Measurements from ENCODE around the gene MEGF8. TPM values are rescaled to one million over a fixed set of nuclear protein-coding genes. Genes with fewer than 3 reads are reported as not detected.

MEGF8 gene
- polyA plus RNA-seq, 1 donor: 23.9 TPM

GRCh38 chr19:42306646-42307045 is 18.8 kb upstream of the MEGF8 start:
- Histone ChIP-seq H3K9me3 (ENCODE audit: control insufficient read depth, low read depth, low read length) (no peaks in the 10 kb centered on the region), H3K27ac (ENCODE audit: low read length) (no peak overlapping the region), H3K27me3 (ENCODE audit: control insufficient read depth, insufficient read depth, low read length) (peaks cover 2% of the 10 kb centered on the region), H3K36me3 (ENCODE audit: control insufficient read depth, insufficient read depth, low read length) (no peaks in the 10 kb centered on the region), H3K4me1 (ENCODE audit: control insufficient read depth, insufficient read depth, low read length) (peaks cover 10% of the 10 kb centered on the region), H3K4me3 (ENCODE audit: low read length) (no peak overlapping the region)
- DNase-seq: no peak
- no CpG with 5 or more reads among the region's 22 CpGs for WGBS (ENCODE audit: insufficient coverage, low lambda C conversion rate)

GRCh38 chr19:42309686-42310085 is 15.7 kb upstream of the MEGF8 start:
- Histone ChIP-seq H3K36me3 (ENCODE audit: control insufficient read depth, insufficient read depth, low read length) (no peaks in the 10 kb centered on the region), H3K27ac (ENCODE audit: low read length) (no peak overlapping the region), H3K4me1 (ENCODE audit: control insufficient read depth, insufficient read depth, low read length) (peaks cover 2% of the 10 kb centered on the region), H3K27me3 (ENCODE audit: control insufficient read depth, insufficient read depth, low read length) (peaks cover 28% of the 10 kb centered on the region), H3K9me3 (ENCODE audit: control insufficient read depth, low read depth, low read length) (peaks cover 3% of the 10 kb centered on the region), H3K4me3 (ENCODE audit: low read length) (no peak overlapping the region)
- DNase-seq: no peak
- WGBS (ENCODE audit: insufficient coverage, low lambda C conversion rate): no CpG with 5 or more reads among the region's 14 CpGs

DNA sequence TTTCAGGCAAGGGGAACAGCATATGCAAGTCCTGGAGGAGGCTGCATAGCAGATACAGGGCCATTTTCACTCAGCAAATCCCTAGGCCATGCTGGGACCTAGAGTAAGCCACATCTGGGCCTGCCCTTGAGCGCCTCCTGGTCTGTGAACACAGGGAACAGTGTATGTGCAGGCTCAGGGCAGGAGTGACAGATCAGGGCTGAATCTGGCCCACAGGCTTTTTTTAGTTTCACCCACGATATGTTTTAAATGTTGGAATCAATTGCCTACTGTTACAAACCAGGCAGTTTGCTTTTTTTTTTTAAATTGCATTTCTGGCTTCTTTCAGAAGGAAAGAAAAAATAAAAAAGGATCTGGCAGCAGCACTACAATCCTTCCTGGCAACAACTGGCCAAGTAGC is 13.8 kb upstream of the MEGF8 start:
- WGBS (ENCODE audit: insufficient coverage, low lambda C conversion rate): no CpG with 5 or more reads among the region's 2 CpGs
- Histone ChIP-seq H3K27ac (ENCODE audit: low read length) (no peak overlapping the region), H3K4me1 (ENCODE audit: control insufficient read depth, insufficient read depth, low read length) (peaks cover 2% of the 10 kb centered on the region), H3K36me3 (ENCODE audit: control insufficient read depth, insufficient read depth, low read length) (no peaks in the 10 kb centered on the region), H3K9me3 (ENCODE audit: control insufficient read depth, low read depth, low read length) (peaks cover 3% of the 10 kb centered on the region), H3K27me3 (ENCODE audit: control insufficient read depth, insufficient read depth, low read length) (peaks cover 40% of the 10 kb centered on the region), H3K4me3 (ENCODE audit: low read length) (no peak overlapping the region)
- no peak for DNase-seq

DNA sequence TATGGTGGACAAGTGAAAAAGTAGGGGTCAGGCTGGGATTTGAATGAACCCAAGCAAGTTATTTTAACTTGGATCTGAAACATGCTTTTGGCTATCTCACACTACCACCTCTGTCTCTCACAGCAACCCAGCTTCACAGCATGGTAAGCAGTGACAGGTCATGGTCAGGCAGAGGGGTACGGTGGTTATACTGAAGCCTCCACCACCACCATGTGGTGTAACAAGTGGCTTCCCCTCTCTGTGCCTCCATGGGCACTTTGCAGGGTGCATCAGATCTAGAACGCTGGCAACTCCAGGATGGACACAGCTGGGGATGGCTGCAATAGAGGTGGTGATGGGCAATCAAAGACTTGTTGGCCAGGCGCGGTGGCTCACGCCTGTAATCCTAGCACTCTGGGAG is 13.1 kb upstream of the MEGF8 start:
- no CpG with 5 or more reads among the region's 5 CpGs for WGBS (ENCODE audit: insufficient coverage, low lambda C conversion rate)
- no peak for DNase-seq
- no peak overlapping the region for H3K4me3 ChIP-seq (ENCODE audit: low read length)
- H3K36me3 ChIP-seq (ENCODE audit: control insufficient read depth, insufficient read depth, low read length): no peaks in the 10 kb centered on the region
- no peak overlapping the region for H3K27ac ChIP-seq (ENCODE audit: low read length)
- H3K9me3 ChIP-seq (ENCODE audit: control insufficient read depth, low read depth, low read length): peaks cover 3% of the 10 kb centered on the region
- peaks cover 46% of the 10 kb centered on the region for H3K27me3 ChIP-seq (ENCODE audit: control insufficient read depth, insufficient read depth, low read length)
- peaks cover 2% of the 10 kb centered on the region for H3K4me1 ChIP-seq (ENCODE audit: control insufficient read depth, insufficient read depth, low read length)

DNA sequence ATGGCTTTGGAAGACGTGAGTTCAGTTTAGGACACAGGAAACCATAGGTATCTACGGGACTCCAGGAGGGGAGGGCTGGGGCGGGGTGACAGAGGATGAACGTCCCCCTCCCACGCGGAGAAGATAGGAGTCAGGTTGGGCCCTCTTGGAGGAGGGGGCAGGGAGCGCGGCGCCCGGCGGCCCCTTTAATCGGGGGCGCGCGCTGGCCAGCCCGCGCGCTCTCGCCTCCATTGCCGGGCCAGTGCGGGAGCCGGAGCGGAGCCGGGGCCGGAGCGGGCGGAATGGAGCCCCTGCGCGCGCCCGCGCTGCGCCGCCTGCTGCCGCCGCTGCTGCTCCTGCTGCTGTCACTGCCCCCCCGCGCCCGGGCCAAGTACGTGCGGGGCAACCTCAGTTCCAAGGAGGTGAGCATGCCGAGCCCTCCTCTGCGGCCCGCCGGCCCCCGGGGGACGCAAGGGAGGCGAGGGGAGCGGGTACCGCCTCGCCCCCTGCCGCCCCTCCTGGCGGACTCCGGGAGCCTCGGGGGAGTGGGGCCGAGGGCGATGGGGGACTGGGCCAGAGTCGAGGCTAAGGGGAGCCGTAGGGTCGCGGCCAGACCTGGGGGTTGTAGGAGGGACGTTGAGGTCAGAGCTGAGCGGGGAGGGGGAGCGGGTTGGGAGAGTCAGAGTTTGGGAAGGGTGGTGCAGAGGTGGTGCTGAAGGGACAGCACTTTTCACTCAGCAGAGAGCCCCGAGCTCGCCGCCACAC is 12.2 kb upstream of the MEGF8 start, which contains the start of gene TMEM145:
Gene TMEM145, plus strand, starts transcription at position 214 of the 744 bp plus-strand sequence. Its CDS starts 68 bp downstream, at position 282.
- H3K4me3 ChIP-seq (ENCODE audit: low read length): peak within 1 kb of the TSS; percentile 39
- H3K4me1 ChIP-seq (ENCODE audit: control insufficient read depth, insufficient read depth, low read length): peaks cover 2% of the 10 kb centered on the region
- WGBS (ENCODE audit: insufficient coverage, low lambda C conversion rate): no CpG with 5 or more reads among the region's 67 CpGs
- H3K36me3 ChIP-seq (ENCODE audit: control insufficient read depth, insufficient read depth, low read length): no peaks in the 10 kb centered on the region
- H3K27ac ChIP-seq (ENCODE audit: low read length): no peak within 1 kb of the TSS
- peak in 1 of 2 donors; percentile 71 for DNase-seq
- H3K27me3 ChIP-seq (ENCODE audit: control insufficient read depth, insufficient read depth, low read length): peaks cover 46% of the 10 kb centered on the region
- H3K9me3 ChIP-seq (ENCODE audit: control insufficient read depth, low read depth, low read length): peaks cover 3% of the 10 kb centered on the region

- Histone ChIP-seq H3K9me3 (ENCODE audit: control insufficient read depth, low read depth, low read length) (peaks cover 3% of the 10 kb centered on the region), H3K36me3 (ENCODE audit: control insufficient read depth, insufficient read depth, low read length) (no peaks in the 10 kb centered on the region), H3K27me3 (ENCODE audit: control insufficient read depth, insufficient read depth, low read length) (peaks cover 46% of the 10 kb centered on the region), H3K4me1 (ENCODE audit: control insufficient read depth, insufficient read depth, low read length) (peaks cover 2% of the 10 kb centered on the region), H3K4me3 (ENCODE audit: low read length) (peak overlapping the region; percentile 39), H3K27ac (ENCODE audit: low read length) (no peak overlapping the region)
- DNase-seq: no peak
- WGBS (ENCODE audit: insufficient coverage, low lambda C conversion rate): no CpG with 5 or more reads among the region's 26 CpGs
These were observed 11.3 kb upstream of the MEGF8 start for GRCh38 chr19:42313840-42314755.

GRCh38 chr19:42315024-42315423 is 10.4 kb upstream of the MEGF8 start:
- no peak for DNase-seq
- Histone ChIP-seq H3K36me3 (ENCODE audit: control insufficient read depth, insufficient read depth, low read length) (no peaks in the 10 kb centered on the region), H3K27ac (ENCODE audit: low read length) (no peak overlapping the region), H3K27me3 (ENCODE audit: control insufficient read depth, insufficient read depth, low read length) (peaks cover 46% of the 10 kb centered on the region), H3K4me1 (ENCODE audit: control insufficient read depth, insufficient read depth, low read length) (peaks cover 2% of the 10 kb centered on the region), H3K4me3 (ENCODE audit: low read length) (no peak overlapping the region), H3K9me3 (ENCODE audit: control insufficient read depth, low read depth, low read length) (peaks cover 3% of the 10 kb centered on the region)
- WGBS (ENCODE audit: insufficient coverage, low lambda C conversion rate): no CpG with 5 or more reads among the region's 5 CpGs

DNA sequence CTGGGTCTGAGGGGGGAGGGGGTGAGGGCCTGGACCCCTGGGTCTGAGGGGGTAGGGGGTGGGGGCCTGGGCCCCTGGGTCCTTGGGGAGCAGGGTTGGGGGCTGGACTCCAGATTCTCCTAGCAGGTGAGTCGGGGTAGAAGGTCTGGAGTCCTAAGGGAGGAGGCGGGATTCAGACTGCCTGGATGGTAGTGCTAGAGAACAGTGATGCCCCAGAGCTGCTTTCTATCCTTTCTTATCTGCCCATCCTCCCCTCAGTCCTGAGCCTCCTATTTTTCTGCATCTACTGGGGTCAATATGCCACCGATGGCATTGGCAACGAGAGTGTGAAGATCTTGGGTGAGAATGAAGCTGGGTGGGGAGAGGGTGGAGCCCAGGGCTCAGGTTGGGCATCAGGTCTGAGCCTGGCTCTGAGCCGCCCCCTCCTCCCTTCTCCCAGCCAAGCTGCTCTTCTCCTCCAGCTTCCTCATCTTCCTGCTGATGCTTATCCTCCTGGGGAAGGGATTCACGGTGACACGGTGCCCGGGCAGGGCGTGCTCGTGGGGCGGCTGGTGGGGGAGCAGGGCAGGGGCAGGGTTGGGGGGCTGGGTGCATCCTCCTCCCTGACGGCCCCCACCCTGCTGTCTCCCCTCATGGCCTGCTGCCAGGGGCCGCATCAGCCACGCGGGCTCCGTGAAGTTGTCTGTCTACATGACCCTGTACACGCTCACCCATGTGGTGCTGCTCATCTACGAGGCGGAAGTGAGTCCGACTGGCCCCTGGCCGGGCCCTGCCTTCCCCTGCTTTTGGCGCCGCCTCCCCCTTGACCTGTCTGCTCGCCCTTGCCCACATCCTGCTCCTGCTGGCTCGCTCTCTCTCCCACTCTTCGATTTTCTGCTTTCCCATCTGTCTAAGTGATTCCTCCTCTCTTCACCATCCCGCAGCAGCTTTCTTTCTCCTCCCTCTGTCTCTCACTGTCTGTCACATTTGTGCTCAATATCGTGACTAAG is 8.9 kb upstream of the MEGF8 start:
- no peak for DNase-seq
- H3K4me1 ChIP-seq (ENCODE audit: control insufficient read depth, insufficient read depth, low read length): peaks cover 2% of the 10 kb centered on the region
- no peak overlapping the region for H3K4me3 ChIP-seq (ENCODE audit: low read length)

GRCh38 chr19:42317535-42317934 is 7.9 kb upstream of the MEGF8 start:
- no peak for DNase-seq
- H3K27ac ChIP-seq (ENCODE audit: low read length): no peak overlapping the region
- peaks cover 3% of the 10 kb centered on the region for H3K9me3 ChIP-seq (ENCODE audit: control insufficient read depth, low read depth, low read length)
- no CpG with 5 or more reads among the region's 13 CpGs for WGBS (ENCODE audit: insufficient coverage, low lambda C conversion rate)
- H3K36me3 ChIP-seq (ENCODE audit: control insufficient read depth, insufficient read depth, low read length): no peaks in the 10 kb centered on the region
- peaks cover 50% of the 10 kb centered on the region for H3K27me3 ChIP-seq (ENCODE audit: control insufficient read depth, insufficient read depth, low read length)
- H3K4me1 ChIP-seq (ENCODE audit: control insufficient read depth, insufficient read depth, low read length): peaks cover 2% of the 10 kb centered on the region
- H3K4me3 ChIP-seq (ENCODE audit: low read length): no peak overlapping the region

More for the DNA sequence above, 8.9 kb upstream of the MEGF8 start:
- Histone ChIP-seq H3K27ac (ENCODE audit: low read length) (no peak overlapping the region), H3K9me3 (ENCODE audit: control insufficient read depth, low read depth, low read length) (peaks cover 3% of the 10 kb centered on the region), H3K36me3 (ENCODE audit: control insufficient read depth, insufficient read depth, low read length) (no peaks in the 10 kb centered on the region), H3K27me3 (ENCODE audit: control insufficient read depth, insufficient read depth, low read length) (peaks cover 48% of the 10 kb centered on the region)
- WGBS (ENCODE audit: insufficient coverage, low lambda C conversion rate): 36% methylated on average over 5 of the region's 28 CpGs
